GM12878 (cell line): ENCODE measurements around the gene NUP214. TPM values are rescaled to one million over a fixed set of nuclear protein-coding genes. Genes with fewer than 3 reads are reported as not detected.

Experiments
- BACH1 ChIP-seq: fragments of 450-650 bp; IDR thresholded peaks from 2 replicates; pipeline ENCODE4 v1.6.1; 2017; ENCODE audit warnings: mild to moderate bottlenecking, borderline replicate concordance
- BHLHE40 ChIP-seq, 2 experiments: fragments of 450-650 bp in 1 of 2; IDR thresholded peaks; 2 replicates each; pipeline ENCODE4 v1.6.1; 2011 to 2017; ENCODE audit warnings: low read depth in 2 of 2, borderline replicate concordance in 1 of 2, improper control_type of control experiment in 1 of 2, low read length in 1 of 2, mild to moderate bottlenecking in 1 of 2
- BRCA1 ChIP-seq: IDR thresholded peaks from 2 replicates; pipeline ENCODE4 v1.6.1; 2011; ENCODE audit warnings: low read depth, low read length, improper control_type of control experiment
- CBX3 ChIP-seq: fragments of 200-600 bp; sonication (generic); IDR thresholded peaks from 2 replicates; pipeline ENCODE4 v1.6.1; 2016; ENCODE audit warnings: low read depth, borderline replicate concordance
- CREB1 ChIP-seq: IDR thresholded peaks from 2 replicates; pipeline ENCODE4 v1.6.1; 2012; ENCODE audit warnings: low read depth, mild to moderate bottlenecking, inconsistent platforms
- CREM ChIP-seq: IDR thresholded peaks from 2 replicates; pipeline ENCODE4 v1.6.1; 2014; ENCODE audit warnings: antibody characterized with exemption, low read depth
- GABPA ChIP-seq: IDR thresholded peaks from 2 replicates; pipeline ENCODE4 v1.6.1; 2014; ENCODE audit warnings: antibody characterized with exemption, low read depth, mild to moderate bottlenecking, inconsistent platforms
- MYC ChIP-seq: IDR thresholded peaks from 2 replicates; pipeline ENCODE4 v1.6.1; 2011; ENCODE audit warnings: mild to moderate bottlenecking, low read length, moderate library complexity, inconsistent platforms; ENCODE audit not compliant: insufficient read depth, insufficient replicate concordance, insufficient read length, severe bottlenecking
- NBN ChIP-seq: fragments of 450-650 bp; IDR thresholded peaks from 2 replicates; pipeline ENCODE4 v1.6.1; 2016
- NR2C1 ChIP-seq: fragments of 450-650 bp; IDR thresholded peaks from 2 replicates; pipeline ENCODE4 v1.6.1; 2017; ENCODE audit warnings: antibody characterized with exemption, mild to moderate bottlenecking, moderate library complexity
- POLR2A ChIP-seq: IDR thresholded peaks from 2 replicates; pipeline ENCODE4 v1.6.1; 2011; ENCODE audit warnings: low read depth, mild to moderate bottlenecking, low read length
- SIN3A ChIP-seq: IDR thresholded peaks from 2 replicates; pipeline ENCODE4 v1.6.1; 2012; ENCODE audit warnings: low read depth, low read length, improper control_type of control experiment
- SMAD1 ChIP-seq: fragments of 450-650 bp; IDR thresholded peaks from 2 replicates; pipeline ENCODE4 v1.6.1; 2018; ENCODE audit warnings: mild to moderate bottlenecking, low read depth; ENCODE audit not compliant: partially characterized antibody
- SREBF2 ChIP-seq: IDR thresholded peaks from 2 replicates; pipeline ENCODE4 v1.6.1; 2012; ENCODE audit warnings: mild to moderate bottlenecking, low read length
- STAT3 ChIP-seq: IDR thresholded peaks from 2 replicates; pipeline ENCODE4 v1.6.1; 2011; ENCODE audit warnings: low read depth, low read length, improper control_type of control experiment
- TCF3 ChIP-seq: IDR thresholded peaks from 2 replicates; pipeline ENCODE4 v1.6.1; 2012; ENCODE audit warnings: low read depth, mild to moderate bottlenecking, low read length, borderline replicate concordance; ENCODE audit not compliant: insufficient read depth
- ZNF384 ChIP-seq: IDR thresholded peaks from 2 replicates; pipeline ENCODE4 v1.6.1; 2012; ENCODE audit warnings: low read depth, mild to moderate bottlenecking, low read length, improper control_type of control experiment, borderline replicate concordance
- ZSCAN29 ChIP-seq: fragments of 450-650 bp; IDR thresholded peaks from 2 replicates; pipeline ENCODE4 v1.6.1; 2017; ENCODE audit warnings: mild to moderate bottlenecking, moderate library complexity
- polyA plus RNA-seq, 11 experiments: library from polyadenylated mRNA; depleted of rRNA in 4 of 11; unstranded in 6 of 11; stranded (reverse) in 5 of 11; fragments of >200 nt; fragmentation: Nextera tagmentation in 4 of 11; fragmentation: Illumina TruSeq in 1 of 11; extraction: Ambion mirVana in 4 of 11; extraction: Trizol in 1 of 11; gene quantifications; 1 replicate in 1 of 11; 2 replicates in 10 of 11; pipeline versions ENCODE4 v1.2.1 to v1.2.3, GENCODE V29; 2011 to 2016; ENCODE audit warnings: inconsistent platforms in 2 of 11, missing spikeins in 2 of 11, low read depth in 1 of 11
- total RNA-seq, 4 experiments: library from RNA; depleted of rRNA in 3 of 4; stranded (reverse); fragments of >200 nt in 3 of 4; fragmentation: Illumina TruSeq in 1 of 4; extraction: Trizol in 1 of 4; gene quantifications; 2 replicates each; pipeline versions ENCODE4 v1.2.1 to v1.2.3, GENCODE V29; 2013 to 2021
- TF ChIP-seq, protein P1 (sequence below): fragments of 450-650 bp; IDR thresholded peaks from 2 replicates; pipeline ENCODE4 v1.6.1; 2018; ENCODE audit warnings: mild to moderate bottlenecking, low read depth, moderate library complexity; ENCODE audit not compliant: partially characterized antibody
- TF ChIP-seq, protein P2 (sequence below): IDR thresholded peaks from 2 replicates; pipeline ENCODE4 v1.6.1; 2011; ENCODE audit warnings: borderline replicate concordance, low read depth, mild to moderate bottlenecking, moderate library complexity, mixed read lengths, low read length; ENCODE audit not compliant: insufficient read depth; ENCODE audit errors: extremely low read length
- TF ChIP-seq, protein P3 (sequence below): fragments of 450-650 bp; formaldehyde crosslinking; IDR thresholded peaks from 2 replicates; pipeline ENCODE4 v1.5.0; 2022; ENCODE audit warnings: mild to moderate bottlenecking, missing genetic modification characterization
- TF ChIP-seq, protein P4 (sequence below): fragments of 450-650 bp; IDR thresholded peaks from 2 replicates; pipeline ENCODE4 v1.6.1; 2016; ENCODE audit warnings: mild to moderate bottlenecking

NUP214 gene
- total and polyA plus RNA-seq, 10 of the 15 experiments (the other 5 are each of a cell fraction or from before 2014, with no cell fraction given), result 11.7 to 53.8 (median 17.6) TPM

DNA sequence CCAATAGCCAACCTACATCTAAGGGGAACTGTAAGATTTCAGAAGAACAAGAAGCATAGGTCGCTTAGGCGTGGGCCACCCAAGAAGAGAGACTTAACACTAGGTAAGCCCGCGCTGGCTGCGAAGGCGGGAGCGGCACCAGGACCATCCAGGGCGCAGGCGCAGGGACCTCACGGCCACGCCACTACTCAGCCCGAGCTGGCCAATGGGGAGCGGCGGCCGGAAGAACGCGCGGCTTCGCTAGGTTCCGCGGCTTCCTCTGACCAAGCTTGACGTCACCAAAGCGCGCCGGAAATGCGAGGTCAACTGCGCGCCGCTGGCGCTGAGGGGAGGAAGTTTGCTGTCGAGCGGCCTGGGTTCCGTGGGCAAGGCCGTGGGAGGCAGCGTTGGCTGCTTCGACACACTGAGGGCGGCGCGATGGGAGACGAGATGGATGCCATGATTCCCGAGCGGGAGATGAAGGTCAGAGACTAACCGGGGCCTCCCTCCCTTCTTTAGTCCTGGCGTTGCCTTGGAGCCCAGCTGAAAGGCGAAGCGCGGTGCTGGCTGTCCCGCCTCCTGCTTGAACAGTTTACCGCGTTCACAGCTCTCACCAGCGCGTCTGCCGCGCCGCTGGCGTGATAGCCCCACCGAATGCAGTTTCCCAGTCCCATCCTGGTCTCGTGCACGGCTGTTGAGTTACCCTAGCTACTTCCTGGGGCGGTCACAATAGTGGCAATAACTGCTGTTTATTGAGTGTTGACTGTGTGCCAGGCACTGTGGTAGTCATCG is at the start of gene NUP214 (continued):
- TF ChIP-seq, protein P1, sequence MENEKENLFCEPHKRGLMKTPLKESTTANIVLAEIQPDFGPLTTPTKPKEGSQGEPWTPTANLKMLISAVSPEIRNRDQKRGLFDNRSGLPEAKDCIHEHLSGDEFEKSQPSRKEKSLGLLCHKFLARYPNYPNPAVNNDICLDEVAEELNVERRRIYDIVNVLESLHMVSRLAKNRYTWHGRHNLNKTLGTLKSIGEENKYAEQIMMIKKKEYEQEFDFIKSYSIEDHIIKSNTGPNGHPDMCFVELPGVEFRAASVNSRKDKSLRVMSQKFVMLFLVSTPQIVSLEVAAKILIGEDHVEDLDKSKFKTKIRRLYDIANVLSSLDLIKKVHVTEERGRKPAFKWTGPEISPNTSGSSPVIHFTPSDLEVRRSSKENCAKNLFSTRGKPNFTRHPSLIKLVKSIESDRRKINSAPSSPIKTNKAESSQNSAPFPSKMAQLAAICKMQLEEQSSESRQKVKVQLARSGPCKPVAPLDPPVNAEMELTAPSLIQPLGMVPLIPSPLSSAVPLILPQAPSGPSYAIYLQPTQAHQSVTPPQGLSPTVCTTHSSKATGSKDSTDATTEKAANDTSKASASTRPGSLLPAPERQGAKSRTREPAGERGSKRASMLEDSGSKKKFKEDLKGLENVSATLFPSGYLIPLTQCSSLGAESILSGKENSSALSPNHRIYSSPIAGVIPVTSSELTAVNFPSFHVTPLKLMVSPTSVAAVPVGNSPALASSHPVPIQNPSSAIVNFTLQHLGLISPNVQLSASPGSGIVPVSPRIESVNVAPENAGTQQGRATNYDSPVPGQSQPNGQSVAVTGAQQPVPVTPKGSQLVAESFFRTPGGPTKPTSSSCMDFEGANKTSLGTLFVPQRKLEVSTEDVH, result peak; percentile 92
- TF ChIP-seq POLR2A (peak; percentile 99), ZSCAN29 (no peak), BACH1 (no peak), ZNF384 (no peak), NR2C1 (peak; percentile 89), BHLHE40 (IDR thresholded peaks at IDR 0.05; ENCODE audit: borderline replicate concordance in 1 of 2, low read depth in 2 of 2, low read length in 1 of 2) (peak in 1 of 2 experiments; percentile 26; a peak in 1 of 4 replicates), CREM (peak; percentile 100), STAT3 (no peak), MYC (no peak), CREB1 (peak; percentile 100), TCF3 (0 out of 2 replicates have a peak, but pooled peaks have one; percentile 26), BRCA1 (peak; percentile 62; the same call in 1 of the 2 replicates), SIN3A (peak; percentile 94), GABPA (peak; percentile 97), SREBF2 (no peak), SMAD1 (no peak), NBN (peak; percentile 99), CBX3 (no peak)
- TF ChIP-seq, protein P2, sequence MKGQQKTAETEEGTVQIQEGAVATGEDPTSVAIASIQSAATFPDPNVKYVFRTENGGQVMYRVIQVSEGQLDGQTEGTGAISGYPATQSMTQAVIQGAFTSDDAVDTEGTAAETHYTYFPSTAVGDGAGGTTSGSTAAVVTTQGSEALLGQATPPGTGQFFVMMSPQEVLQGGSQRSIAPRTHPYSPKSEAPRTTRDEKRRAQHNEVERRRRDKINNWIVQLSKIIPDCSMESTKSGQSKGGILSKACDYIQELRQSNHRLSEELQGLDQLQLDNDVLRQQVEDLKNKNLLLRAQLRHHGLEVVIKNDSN, result peak; percentile 30
- TF ChIP-seq, protein P3, sequence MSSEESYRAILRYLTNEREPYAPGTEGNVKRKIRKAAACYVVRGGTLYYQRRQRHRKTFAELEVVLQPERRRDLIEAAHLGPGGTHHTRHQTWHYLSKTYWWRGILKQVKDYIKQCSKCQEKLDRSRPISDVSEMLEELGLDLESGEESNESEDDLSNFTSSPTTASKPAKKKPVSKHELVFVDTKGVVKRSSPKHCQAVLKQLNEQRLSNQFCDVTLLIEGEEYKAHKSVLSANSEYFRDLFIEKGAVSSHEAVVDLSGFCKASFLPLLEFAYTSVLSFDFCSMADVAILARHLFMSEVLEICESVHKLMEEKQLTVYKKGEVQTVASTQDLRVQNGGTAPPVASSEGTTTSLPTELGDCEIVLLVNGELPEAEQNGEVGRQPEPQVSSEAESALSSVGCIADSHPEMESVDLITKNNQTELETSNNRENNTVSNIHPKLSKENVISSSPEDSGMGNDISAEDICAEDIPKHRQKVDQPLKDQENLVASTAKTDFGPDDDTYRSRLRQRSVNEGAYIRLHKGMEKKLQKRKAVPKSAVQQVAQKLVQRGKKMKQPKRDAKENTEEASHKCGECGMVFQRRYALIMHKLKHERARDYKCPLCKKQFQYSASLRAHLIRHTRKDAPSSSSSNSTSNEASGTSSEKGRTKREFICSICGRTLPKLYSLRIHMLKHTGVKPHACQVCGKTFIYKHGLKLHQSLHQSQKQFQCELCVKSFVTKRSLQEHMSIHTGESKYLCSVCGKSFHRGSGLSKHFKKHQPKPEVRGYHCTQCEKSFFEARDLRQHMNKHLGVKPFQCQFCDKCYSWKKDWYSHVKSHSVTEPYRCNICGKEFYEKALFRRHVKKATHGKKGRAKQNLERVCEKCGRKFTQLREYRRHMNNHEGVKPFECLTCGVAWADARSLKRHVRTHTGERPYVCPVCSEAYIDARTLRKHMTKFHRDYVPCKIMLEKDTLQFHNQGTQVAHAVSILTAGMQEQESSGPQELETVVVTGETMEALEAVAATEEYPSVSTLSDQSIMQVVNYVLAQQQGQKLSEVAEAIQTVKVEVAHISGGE (CRISPR knock-in tag), result peak; percentile 52
- TF ChIP-seq, protein P4, sequence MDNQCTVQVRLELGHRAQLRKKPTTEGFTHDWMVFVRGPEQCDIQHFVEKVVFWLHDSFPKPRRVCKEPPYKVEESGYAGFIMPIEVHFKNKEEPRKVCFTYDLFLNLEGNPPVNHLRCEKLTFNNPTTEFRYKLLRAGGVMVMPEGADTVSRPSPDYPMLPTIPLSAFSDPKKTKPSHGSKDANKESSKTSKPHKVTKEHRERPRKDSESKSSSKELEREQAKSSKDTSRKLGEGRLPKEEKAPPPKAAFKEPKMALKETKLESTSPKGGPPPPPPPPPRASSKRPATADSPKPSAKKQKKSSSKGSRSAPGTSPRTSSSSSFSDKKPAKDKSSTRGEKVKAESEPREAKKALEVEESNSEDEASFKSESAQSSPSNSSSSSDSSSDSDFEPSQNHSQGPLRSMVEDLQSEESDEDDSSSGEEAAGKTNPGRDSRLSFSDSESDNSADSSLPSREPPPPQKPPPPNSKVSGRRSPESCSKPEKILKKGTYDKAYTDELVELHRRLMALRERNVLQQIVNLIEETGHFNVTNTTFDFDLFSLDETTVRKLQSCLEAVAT, result 0 out of 2 replicates have a peak, but pooled peaks have one; percentile 36
